GM12891 (cell line): ENCODE measurements around the gene OCSTAMP.
A peak's percentile ranks its signal among the peaks of the same experiment; 100 is the strongest.

Experiments
- DNase-seq: peaks from one replicate; pipeline ENCODE4 v3.0.0; 2011; ENCODE audit warnings: low spot score; ENCODE audit not compliant: insufficient read length
- FAIRE-seq: peaks from 2 replicates; lab custom pipeline; 2011; peaks lifted over from hg19 to GRCh38; lab: Jason Lieb, UNC
- PAX5 ChIP-seq: IDR thresholded peaks from 2 replicates; pipeline ENCODE4 v1.6.1; 2011; ENCODE audit warnings: low read length, moderate library complexity, mild to moderate bottlenecking; ENCODE audit not compliant: insufficient read depth, severe bottlenecking
- POLR2A ChIP-seq: IDR thresholded peaks from 2 replicates; pipeline ENCODE4 v1.6.1; 2011; ENCODE audit warnings: low read depth, low read length, control low read depth
- POLR2AphosphoS5 ChIP-seq: IDR thresholded peaks from 2 replicates; pipeline ENCODE4 v1.6.1; 2011; ENCODE audit warnings: low read depth, low read length, control low read depth
- POU2F2 ChIP-seq: IDR thresholded peaks from 2 replicates; pipeline ENCODE4 v1.6.1; 2011; ENCODE audit warnings: low read depth, mild to moderate bottlenecking, control low read depth, low read length, moderate library complexity
- SPI1 ChIP-seq: IDR thresholded peaks from 2 replicates; pipeline ENCODE4 v1.6.1; 2011; ENCODE audit warnings: low read depth, low read length, control low read depth
- TAF1 ChIP-seq: IDR thresholded peaks from 2 replicates; pipeline ENCODE4 v1.6.1; 2011; ENCODE audit warnings: low read depth, low read length, control low read depth

Gene OCSTAMP

GRCh38 chr20:46564241-46564957, 13.9 kb upstream of the OCSTAMP start:
- TF ChIP-seq PAX5 (no peak), POLR2AphosphoS5 (no peak), POLR2A (no peak), TAF1 (no peak), SPI1 (no peak), POU2F2 (no peak)
- FAIRE-seq (no peak), DNase-seq (no peak)

DNA sequence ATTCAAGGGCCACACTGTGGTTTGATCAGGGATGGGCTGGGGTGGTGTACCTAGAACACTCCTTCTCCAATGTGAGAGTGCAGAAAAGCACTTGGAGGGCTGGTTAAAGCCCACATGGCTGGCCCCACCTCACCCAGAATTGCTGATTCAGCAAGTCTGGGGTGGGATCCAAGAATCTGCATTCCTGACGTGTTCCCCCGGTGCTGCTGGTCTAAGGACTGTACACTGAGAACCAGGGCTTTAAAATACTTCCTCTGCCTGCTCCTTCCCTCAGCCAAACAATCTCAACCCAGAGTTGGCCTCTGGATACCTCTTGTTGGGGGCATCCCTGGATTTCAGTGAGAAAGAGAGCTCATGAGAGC, 13.4 kb upstream of the OCSTAMP start:
- DNase-seq (no peak), FAIRE-seq (no peak)
- TF ChIP-seq SPI1 (no peak), POLR2A (no peak), POU2F2 (no peak), PAX5 (no peak), POLR2AphosphoS5 (no peak), TAF1 (no peak)

DNA sequence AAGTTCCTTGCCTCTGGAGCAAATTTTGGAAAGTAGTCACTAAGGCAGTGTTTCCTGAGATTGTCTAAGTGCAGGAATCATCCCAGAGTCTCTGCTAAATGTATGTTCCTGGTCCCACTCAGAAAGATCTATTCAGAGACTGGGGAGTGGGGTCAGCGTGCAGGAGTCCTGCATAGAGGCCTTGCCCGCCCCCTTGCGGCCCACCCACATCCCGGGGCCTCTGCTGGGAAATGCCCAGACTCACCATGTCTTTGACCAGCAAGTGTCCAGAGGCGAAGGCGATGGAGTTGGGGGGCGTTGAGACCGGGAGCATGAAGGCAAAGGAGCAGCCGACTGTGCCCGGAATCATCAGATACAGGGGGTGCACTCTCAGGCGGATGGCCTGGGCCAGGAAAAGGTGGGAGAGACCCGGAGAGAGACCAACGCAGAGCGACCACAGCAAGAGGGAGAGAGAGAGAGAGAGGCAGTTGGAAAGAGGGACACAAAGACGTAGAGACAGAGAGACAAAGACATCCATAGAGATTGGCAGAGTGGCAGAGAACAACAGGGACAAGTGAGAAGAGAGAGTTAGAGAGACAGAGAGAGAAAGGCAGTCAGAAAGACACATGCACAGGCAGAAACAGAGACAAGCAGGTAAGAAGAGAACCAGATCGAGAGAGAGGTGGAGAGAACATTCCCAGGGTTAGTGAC, 12.9 kb upstream of the OCSTAMP start:
- no peak for FAIRE-seq
- DNase-seq: no peak
- no peak for TF ChIP-seq TAF1
- no peak for TF ChIP-seq SPI1
- TF ChIP-seq PAX5: no peak
- no peak for TF ChIP-seq POLR2A

GRCh38 chr20:46562373-46563169, 12.1 kb upstream of the OCSTAMP start:
- peak; percentile 91 for FAIRE-seq
- peak; percentile 49 for DNase-seq
- TF ChIP-seq PAX5 (no peak), SPI1 (peak; percentile 70), POLR2A (no peak)

DNA sequence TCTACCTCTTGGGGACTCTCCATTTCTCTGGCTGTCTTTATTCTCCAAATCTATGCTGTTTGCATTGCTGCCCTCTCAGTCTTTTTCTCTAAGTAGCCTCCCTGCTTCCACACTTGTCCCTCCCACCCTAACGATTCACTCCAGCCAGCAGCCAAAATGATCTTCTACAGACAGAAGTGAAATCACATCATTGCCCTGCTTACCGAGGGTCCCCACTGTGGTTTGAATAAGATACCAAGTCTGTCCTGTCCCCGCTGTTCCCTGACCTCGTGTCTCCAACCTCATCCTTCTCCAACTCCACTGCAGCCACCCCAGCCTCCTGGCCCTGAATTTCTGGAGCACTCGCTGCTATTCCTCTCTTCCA, 11.5 kb upstream of the OCSTAMP start:
- FAIRE-seq (no peak), DNase-seq (no peak)
- no peak for TF ChIP-seq PAX5
- TF ChIP-seq POLR2AphosphoS5: no peak
- TF ChIP-seq SPI1: no peak
- TF ChIP-seq POU2F2: no peak
- TF ChIP-seq TAF1: no peak
- no peak for TF ChIP-seq POLR2A

GRCh38 chr20:46559685-46560440, 9.4 kb upstream of the OCSTAMP start:
- no peak for DNase-seq

GRCh38 chr20:46559001-46559400, 8.5 kb upstream of the OCSTAMP start:
- FAIRE-seq: no peak
- no peak for TF ChIP-seq SPI1
- TF ChIP-seq POLR2A: no peak
- TF ChIP-seq POU2F2: no peak
- no peak for TF ChIP-seq POLR2AphosphoS5
- no peak for TF ChIP-seq PAX5
- TF ChIP-seq TAF1: no peak
- DNase-seq: no peak

More at GRCh38 chr20:46559685-46560440, 9.4 kb upstream of the OCSTAMP start:
- FAIRE-seq: no peak
- no peak for TF ChIP-seq POLR2A
- TF ChIP-seq TAF1: no peak
- no peak for TF ChIP-seq POU2F2
- no peak for TF ChIP-seq SPI1
- TF ChIP-seq POLR2AphosphoS5: no peak
- no peak for TF ChIP-seq PAX5

GRCh38 chr20:46558511-46558959, 8.1 kb upstream of the OCSTAMP start:
- DNase-seq: no peak
- FAIRE-seq: no peak
- no peak for TF ChIP-seq POU2F2
- TF ChIP-seq TAF1: no peak
- no peak for TF ChIP-seq SPI1
- no peak for TF ChIP-seq PAX5
- TF ChIP-seq POLR2A: no peak
- TF ChIP-seq POLR2AphosphoS5: no peak
